ENCODE measurements around the gene SCYL2. TPM values are rescaled to one million over a fixed set of nuclear protein-coding genes. Genes with fewer than 3 reads are reported as not detected.

Gene SCYL2
- total and polyA plus RNA-seq, 10 of the 15 experiments (the other 5 are each of a cell fraction or from before 2014, with no cell fraction given): 5.4 to 34.3 (median 26.9) TPM

DNA sequence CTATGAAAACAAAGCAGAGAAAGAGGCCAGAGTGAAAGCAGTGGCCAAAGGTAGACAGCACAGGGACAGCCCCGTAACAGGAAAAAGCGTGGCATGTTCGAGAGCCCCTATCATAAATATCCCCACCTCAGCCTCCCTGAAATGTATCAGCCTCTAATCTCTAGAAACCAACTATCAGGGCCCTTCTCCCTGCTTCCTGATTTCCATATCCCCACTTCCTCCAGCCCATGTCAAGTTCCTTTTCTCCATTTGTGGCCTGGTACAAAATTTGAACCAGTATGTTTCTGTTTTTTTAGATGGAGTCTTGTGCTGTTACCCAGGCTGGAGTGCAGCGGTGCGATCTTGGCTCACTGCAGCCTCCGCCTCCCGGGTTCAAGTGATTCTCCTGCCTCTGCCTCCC is 17.0 kb upstream of the SCYL2 start:
- ChIA-PET CTCF (no interaction called here), POLR2A (no interaction called here), RAD21 (ENCODE audit: unreplicated experiment) (no interaction called here), SMC1A (ENCODE audit: uncharacterized antibody, unreplicated experiment) (no interaction called here)
- H3K79me2 ChIP-seq (ENCODE audit: control insufficient read depth, insufficient read depth, low read length): no peaks in the 10 kb centered on the region
- DNase-seq (ENCODE audit: low read depth, low spot score) (no peak), ATAC-seq (no peak), FAIRE-seq (no peak)
- WGBS (ENCODE audit: insufficient coverage, insufficient replicate concordance, low lambda C conversion rate, missing lambda C conversion rate): 97% methylated on average over 7 of the region's 7 CpGs
- H3K36me3 ChIP-seq (ENCODE audit: control insufficient read depth in 2 of 2, insufficient read depth in 2 of 2, low read length in 1 of 2): no peaks in the 10 kb centered on the region
- H3K4me1 ChIP-seq (ENCODE audit: control insufficient read depth, insufficient read depth, low read length): no peaks in the 10 kb centered on the region
- H3K4me2 ChIP-seq (ENCODE audit: control insufficient read depth, insufficient read depth): no peak overlapping the region
- no peak overlapping the region for H2AFZ ChIP-seq (ENCODE audit: control insufficient read depth, low read depth, low read length)
- H3K9me3 ChIP-seq (replicated peaks; ENCODE audit: control insufficient read depth, insufficient read depth, low read length): no peaks in the 10 kb centered on the region
- H3K9ac ChIP-seq (ENCODE audit: control insufficient read depth, insufficient read depth, low read length): no peak overlapping the region
- no peaks in the 10 kb centered on the region for H4K20me1 ChIP-seq (ENCODE audit: control insufficient read depth, insufficient read depth)
- no peak overlapping the region for H3K4me3 ChIP-seq
- in situ Hi-C loops (cut with MboI): no loop called here
- no peak overlapping the region for H3K27ac ChIP-seq (ENCODE audit: control insufficient read depth, insufficient read depth)
- BruUV-seq (replicated peaks): no TSS peak
- intact Hi-C loops (cut with micrococcal nuclease; ENCODE audit: unreplicated experiment): no loop called here
- no peaks in the 10 kb centered on the region for H3K27me3 ChIP-seq (replicated peaks in 1 of 2; ENCODE audit: control insufficient read depth in 2 of 2, insufficient read depth in 2 of 2, low read length in 1 of 2)
- no peak for TF ChIP-seq NFYA (IDR thresholded peaks at IDR 0.05; ENCODE audit: borderline replicate concordance, low read depth, low read length)
- no peak for TF ChIP-seq FOS (IDR thresholded peaks at IDR 0.05; ENCODE audit: borderline replicate concordance, extremely low read depth, insufficient read length)
- no peak for TF ChIP-seq ZNF217 (IDR thresholded peaks at IDR 0.05)
- TF ChIP-seq MYC (IDR thresholded peaks at IDR 0.05; ENCODE audit: insufficient read depth, insufficient read length, insufficient replicate concordance, low read length, severe bottlenecking): no peak
- no peak for TF ChIP-seq MEF2A (IDR thresholded peaks at IDR 0.05; ENCODE audit: insufficient read depth, low read depth, low read length)
- no peak for TF ChIP-seq RAD21 (IDR thresholded peaks at IDR 0.05; ENCODE audit: insufficient read depth, low read depth, low read length)
- TF ChIP-seq HCFC1 (IDR thresholded peaks at IDR 0.05; ENCODE audit: low read length): no peak
- TF ChIP-seq, protein P1, sequence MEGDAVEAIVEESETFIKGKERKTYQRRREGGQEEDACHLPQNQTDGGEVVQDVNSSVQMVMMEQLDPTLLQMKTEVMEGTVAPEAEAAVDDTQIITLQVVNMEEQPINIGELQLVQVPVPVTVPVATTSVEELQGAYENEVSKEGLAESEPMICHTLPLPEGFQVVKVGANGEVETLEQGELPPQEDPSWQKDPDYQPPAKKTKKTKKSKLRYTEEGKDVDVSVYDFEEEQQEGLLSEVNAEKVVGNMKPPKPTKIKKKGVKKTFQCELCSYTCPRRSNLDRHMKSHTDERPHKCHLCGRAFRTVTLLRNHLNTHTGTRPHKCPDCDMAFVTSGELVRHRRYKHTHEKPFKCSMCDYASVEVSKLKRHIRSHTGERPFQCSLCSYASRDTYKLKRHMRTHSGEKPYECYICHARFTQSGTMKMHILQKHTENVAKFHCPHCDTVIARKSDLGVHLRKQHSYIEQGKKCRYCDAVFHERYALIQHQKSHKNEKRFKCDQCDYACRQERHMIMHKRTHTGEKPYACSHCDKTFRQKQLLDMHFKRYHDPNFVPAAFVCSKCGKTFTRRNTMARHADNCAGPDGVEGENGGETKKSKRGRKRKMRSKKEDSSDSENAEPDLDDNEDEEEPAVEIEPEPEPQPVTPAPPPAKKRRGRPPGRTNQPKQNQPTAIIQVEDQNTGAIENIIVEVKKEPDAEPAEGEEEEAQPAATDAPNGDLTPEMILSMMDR (IDR thresholded peaks at IDR 0.05 in 2 of 3, conservative IDR thresholded peaks at IDR 0.05 in 1 of 3; ENCODE audit: control insufficient read depth in 2 of 3, extremely low read depth in 1 of 3, insufficient read depth in 1 of 3, low read depth in 3 of 3, low read length in 3 of 3): no peak
- TF ChIP-seq, protein P2, sequence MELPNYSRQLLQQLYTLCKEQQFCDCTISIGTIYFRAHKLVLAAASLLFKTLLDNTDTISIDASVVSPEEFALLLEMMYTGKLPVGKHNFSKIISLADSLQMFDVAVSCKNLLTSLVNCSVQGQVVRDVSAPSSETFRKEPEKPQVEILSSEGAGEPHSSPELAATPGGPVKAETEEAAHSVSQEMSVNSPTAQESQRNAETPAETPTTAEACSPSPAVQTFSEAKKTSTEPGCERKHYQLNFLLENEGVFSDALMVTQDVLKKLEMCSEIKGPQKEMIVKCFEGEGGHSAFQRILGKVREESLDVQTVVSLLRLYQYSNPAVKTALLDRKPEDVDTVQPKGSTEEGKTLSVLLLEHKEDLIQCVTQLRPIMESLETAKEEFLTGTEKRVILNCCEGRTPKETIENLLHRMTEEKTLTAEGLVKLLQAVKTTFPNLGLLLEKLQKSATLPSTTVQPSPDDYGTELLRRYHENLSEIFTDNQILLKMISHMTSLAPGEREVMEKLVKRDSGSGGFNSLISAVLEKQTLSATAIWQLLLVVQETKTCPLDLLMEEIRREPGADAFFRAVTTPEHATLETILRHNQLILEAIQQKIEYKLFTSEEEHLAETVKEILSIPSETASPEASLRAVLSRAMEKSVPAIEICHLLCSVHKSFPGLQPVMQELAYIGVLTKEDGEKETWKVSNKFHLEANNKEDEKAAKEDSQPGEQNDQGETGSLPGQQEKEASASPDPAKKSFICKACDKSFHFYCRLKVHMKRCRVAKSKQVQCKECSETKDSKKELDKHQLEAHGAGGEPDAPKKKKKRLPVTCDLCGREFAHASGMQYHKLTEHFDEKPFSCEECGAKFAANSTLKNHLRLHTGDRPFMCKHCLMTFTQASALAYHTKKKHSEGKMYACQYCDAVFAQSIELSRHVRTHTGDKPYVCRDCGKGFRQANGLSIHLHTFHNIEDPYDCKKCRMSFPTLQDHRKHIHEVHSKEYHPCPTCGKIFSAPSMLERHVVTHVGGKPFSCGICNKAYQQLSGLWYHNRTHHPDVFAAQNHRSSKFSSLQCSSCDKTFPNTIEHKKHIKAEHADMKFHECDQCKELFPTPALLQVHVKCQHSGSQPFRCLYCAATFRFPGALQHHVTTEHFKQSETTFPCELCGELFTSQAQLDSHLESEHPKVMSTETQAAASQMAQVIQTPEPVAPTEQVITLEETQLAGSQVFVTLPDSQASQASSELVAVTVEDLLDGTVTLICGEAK (IDR thresholded peaks at IDR 0.05; ENCODE audit: borderline replicate concordance): no peak
- TF ChIP-seq KAT2A (conservative IDR thresholded peaks at IDR 0.05; ENCODE audit: control insufficient read depth, low read depth, low read length): no peak
- TF ChIP-seq SMAD1 (IDR thresholded peaks at IDR 0.05; ENCODE audit: low read depth, partially characterized antibody): no peak
- TF ChIP-seq PAX8 (IDR thresholded peaks at IDR 0.05): no peak
- TF ChIP-seq, protein P3, sequence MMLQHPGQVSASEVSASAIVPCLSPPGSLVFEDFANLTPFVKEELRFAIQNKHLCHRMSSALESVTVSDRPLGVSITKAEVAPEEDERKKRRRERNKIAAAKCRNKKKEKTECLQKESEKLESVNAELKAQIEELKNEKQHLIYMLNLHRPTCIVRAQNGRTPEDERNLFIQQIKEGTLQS (IDR thresholded peaks at IDR 0.05; ENCODE audit: borderline replicate concordance, extremely low read depth, low read depth, low read length): no peak
- TF ChIP-seq, protein P4, sequence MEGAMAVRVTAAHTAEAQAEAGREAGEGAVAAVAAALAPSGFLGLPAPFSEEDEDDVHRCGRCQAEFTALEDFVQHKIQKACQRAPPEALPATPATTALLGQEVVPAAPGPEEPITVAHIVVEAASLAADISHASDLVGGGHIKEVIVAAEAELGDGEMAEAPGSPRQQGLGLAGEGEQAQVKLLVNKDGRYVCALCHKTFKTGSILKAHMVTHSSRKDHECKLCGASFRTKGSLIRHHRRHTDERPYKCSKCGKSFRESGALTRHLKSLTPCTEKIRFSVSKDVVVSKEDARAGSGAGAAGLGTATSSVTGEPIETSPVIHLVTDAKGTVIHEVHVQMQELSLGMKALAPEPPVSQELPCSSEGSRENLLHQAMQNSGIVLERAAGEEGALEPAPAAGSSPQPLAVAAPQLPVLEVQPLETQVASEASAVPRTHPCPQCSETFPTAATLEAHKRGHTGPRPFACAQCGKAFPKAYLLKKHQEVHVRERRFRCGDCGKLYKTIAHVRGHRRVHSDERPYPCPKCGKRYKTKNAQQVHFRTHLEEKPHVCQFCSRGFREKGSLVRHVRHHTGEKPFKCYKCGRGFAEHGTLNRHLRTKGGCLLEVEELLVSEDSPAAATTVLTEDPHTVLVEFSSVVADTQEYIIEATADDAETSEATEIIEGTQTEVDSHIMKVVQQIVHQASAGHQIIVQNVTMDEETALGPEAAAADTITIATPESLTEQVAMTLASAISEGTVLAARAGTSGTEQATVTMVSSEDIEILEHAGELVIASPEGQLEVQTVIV (IDR thresholded peaks at IDR 0.05; ENCODE audit: borderline replicate concordance, partially characterized antibody): no peak
- TF ChIP-seq SUPT20H (IDR thresholded peaks at IDR 0.05; ENCODE audit: borderline replicate concordance, control insufficient read depth, low read depth, low read length): no peak
- TF ChIP-seq ZZZ3 (IDR thresholded peaks at IDR 0.05; ENCODE audit: control insufficient read depth, insufficient read length, low read depth): no peak

All from GM12878 (cell line).